Stomach (tissue), 4 donors: ENCODE results near the gene RAPGEF1.

Experiments
- EP300 ChIP-seq: sonication (generic); formaldehyde crosslinking; IDR thresholded peaks from one replicate; pipeline ENCODE4 v1.6.1; 2017; ENCODE audit warnings: antibody characterized with exemption
- POLR2AphosphoS5 ChIP-seq, 3 donors: sonication (generic); formaldehyde crosslinking; IDR thresholded peaks; one replicate each; pipeline ENCODE4 v1.6.1; 2016; ENCODE audit warnings: antibody characterized with exemption in 3 of 3
- TF ChIP-seq, protein P1 (sequence below), 7 experiments: fragments of 450-650 bp in 4 of 7; fragments of 200-600 bp in 3 of 7; sonication (generic) in 3 of 7; IDR thresholded peaks; one replicate each; pipeline ENCODE4 v1.5.1; 2016 to 2019; ENCODE audit warnings: antibody characterized with exemption in 7 of 7, control low read depth in 2 of 7, mild to moderate bottlenecking in 1 of 7

DNA sequence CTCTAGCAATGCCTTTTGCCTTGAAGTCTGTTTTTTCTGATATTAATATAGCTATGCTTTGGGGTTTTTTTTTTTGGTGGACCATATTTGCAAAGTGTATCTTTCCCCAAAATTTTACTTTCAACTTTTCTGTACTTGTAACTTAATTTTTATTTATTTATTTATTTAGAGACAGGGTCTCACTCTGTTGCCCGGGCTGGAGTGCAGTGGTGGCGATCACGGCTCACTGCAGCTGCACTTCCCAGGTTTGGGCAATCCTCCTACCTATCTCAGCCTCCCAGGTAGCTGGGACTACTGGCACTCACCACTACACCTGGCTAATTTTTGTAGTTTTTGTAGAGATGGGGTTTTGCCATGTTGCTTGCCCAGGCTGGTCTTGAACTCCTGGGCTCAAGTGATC, 173.7 kb downstream of the RAPGEF1 start:
- TF ChIP-seq EP300 (no peak), POLR2AphosphoS5 (IDR thresholded peaks at IDR 0.05) (no peak)
- TF ChIP-seq, protein P1, sequence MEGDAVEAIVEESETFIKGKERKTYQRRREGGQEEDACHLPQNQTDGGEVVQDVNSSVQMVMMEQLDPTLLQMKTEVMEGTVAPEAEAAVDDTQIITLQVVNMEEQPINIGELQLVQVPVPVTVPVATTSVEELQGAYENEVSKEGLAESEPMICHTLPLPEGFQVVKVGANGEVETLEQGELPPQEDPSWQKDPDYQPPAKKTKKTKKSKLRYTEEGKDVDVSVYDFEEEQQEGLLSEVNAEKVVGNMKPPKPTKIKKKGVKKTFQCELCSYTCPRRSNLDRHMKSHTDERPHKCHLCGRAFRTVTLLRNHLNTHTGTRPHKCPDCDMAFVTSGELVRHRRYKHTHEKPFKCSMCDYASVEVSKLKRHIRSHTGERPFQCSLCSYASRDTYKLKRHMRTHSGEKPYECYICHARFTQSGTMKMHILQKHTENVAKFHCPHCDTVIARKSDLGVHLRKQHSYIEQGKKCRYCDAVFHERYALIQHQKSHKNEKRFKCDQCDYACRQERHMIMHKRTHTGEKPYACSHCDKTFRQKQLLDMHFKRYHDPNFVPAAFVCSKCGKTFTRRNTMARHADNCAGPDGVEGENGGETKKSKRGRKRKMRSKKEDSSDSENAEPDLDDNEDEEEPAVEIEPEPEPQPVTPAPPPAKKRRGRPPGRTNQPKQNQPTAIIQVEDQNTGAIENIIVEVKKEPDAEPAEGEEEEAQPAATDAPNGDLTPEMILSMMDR (IDR thresholded peaks at IDR 0.05), result no peak
